Sciatic nerve (tissue), 2 donors: ENCODE measurements around the gene CD9. TPM values are rescaled to one million over a fixed set of nuclear protein-coding genes. Genes with fewer than 3 reads are reported as not detected.
"Not testable (repeated sequence)": the region's sequence is repeated elsewhere in the genome, so short reads cannot be mapped to it uniquely, and the experiment has no call there.

Experiments used
- ATAC-seq: fragments of 200-7000 bp; cut with Tn5 transposase; one replicate; pipeline ENCODE4 v1.9.1; 2020; ENCODE audit warnings: mild to moderate bottlenecking, moderate library complexity
- DNase-seq: peaks from one replicate; pipeline ENCODE4 v3.0.0-alpha.2; 2020; ENCODE audit warnings: low spot score
- intact Hi-C: fragments of 100-400 bp; cut with DNase I; formaldehyde crosslinking; loops from one replicate; pipeline ENCODE4 v1.14.2; 2022
- total RNA-seq: library from RNA; stranded (reverse); fragmentation: NEBNext Ultra II Directional; extraction: Animal tissue kit (Norgen Biotek cat#: 25700); gene quantifications from one replicate; pipeline ENCODE4 v1.2.1, GENCODE V29; 2021
- donor health status: DM: no; HTN: no; CAD: no.
- donor health status: DM: no; HTN: no; CAD: no.

CD9 gene
- total RNA-seq, 1 donor from 2014 or later, result 554 TPM

- intact Hi-C loops, result no loop called here
- DNase-seq, result no peak
- no peak for ATAC-seq
These were observed 22.4 kb upstream of the CD9 start for GRCh38 chr12:6177642-6178358.

- DNase-seq, result no peak
- ATAC-seq, result no peak
- intact Hi-C loops, result no loop called here
These were observed 21.0 kb upstream of the CD9 start for GRCh38 chr12:6178981-6179761.

GRCh38 chr12:6180268-6181051 lies 19.7 kb upstream of the CD9 start:
- peak; percentile 74 for ATAC-seq
- intact Hi-C loops, result loop anchor here (10.0 kb wide), 1 partner anchor 116 kb away; no protein-coding TSS in a partner anchor
- peak; percentile 79 for DNase-seq

GRCh38 chr12:6181166-6181565 lies 19.0 kb upstream of the CD9 start:
- intact Hi-C loops, result loop anchor here (10.0 kb wide), 1 partner anchor 116 kb away; no protein-coding TSS in a partner anchor
- ATAC-seq (no peak), DNase-seq (no peak)

GRCh38 chr12:6181583-6182278 lies 18.5 kb upstream of the CD9 start:
- intact Hi-C loops, result loop anchor here (10.0 kb wide), 1 partner anchor 117 kb away; no protein-coding TSS in a partner anchor
- ATAC-seq, result peak; percentile 6
- no peak for DNase-seq

GRCh38 chr12:6182279-6182898 lies 17.8 kb upstream of the CD9 start:
- peak; percentile 75 for ATAC-seq
- intact Hi-C loops, result loop anchor here (10.0 kb wide), 1 partner anchor 118 kb away; no protein-coding TSS in a partner anchor
- peak; percentile 75 for DNase-seq

- intact Hi-C loops, result loop anchor here (10.0 kb wide), 1 partner anchor 119 kb away; no protein-coding TSS in a partner anchor
- ATAC-seq (peak; percentile 12), DNase-seq (no peak)
These were observed 16.3 kb upstream of the CD9 start for GRCh38 chr12:6183689-6184428.

- DNase-seq (no peak), ATAC-seq (no peak)
- intact Hi-C loops, result loop anchor here (10.0 kb wide), 1 partner anchor 121 kb away; no protein-coding TSS in a partner anchor
These were observed 14.0 kb upstream of the CD9 start for GRCh38 chr12:6185961-6186827.

GRCh38 chr12:6187948-6188793 lies 12.0 kb upstream of the CD9 start:
- intact Hi-C loops, result loop anchor here (10.0 kb wide), 1 partner anchor 123 kb away; no protein-coding TSS in a partner anchor
- no peak for DNase-seq
- ATAC-seq, result no peak

GRCh38 chr12:6189028-6189427 lies 11.2 kb upstream of the CD9 start:
- intact Hi-C loops, result loop anchor here (10.0 kb wide), 1 partner anchor 124 kb away; no protein-coding TSS in a partner anchor
- DNase-seq, result no peak

GRCh38 chr12:6189952-6190598 lies 10.1 kb upstream of the CD9 start:
- not testable (repeated sequence) for ATAC-seq, DNase-seq
- intact Hi-C loops, result loop anchor here (10.0 kb wide), 1 partner anchor 125 kb away; no protein-coding TSS in a partner anchor

More at GRCh38 chr12:6189028-6189427, 11.2 kb upstream of the CD9 start:
- ATAC-seq, result no peak

- ATAC-seq, intact Hi-C loops, DNase-seq: not testable (repeated sequence)
These were observed 9.3 kb upstream of the CD9 start for GRCh38 chr12:6190767-6191530.

GRCh38 chr12:6192604-6193380 lies 7.4 kb upstream of the CD9 start:
- DNase-seq (no peak), ATAC-seq (no peak)
- intact Hi-C loops, result no loop called here
